ENCODE data around the gene NOP10. TPM values are rescaled to one million over a fixed set of nuclear protein-coding genes. Genes with fewer than 3 reads are reported as not detected.

NOP10 gene
- polyA plus RNA-seq, 6 donors from 2014 or later = 255 to 387 (median 349) TPM

DNA sequence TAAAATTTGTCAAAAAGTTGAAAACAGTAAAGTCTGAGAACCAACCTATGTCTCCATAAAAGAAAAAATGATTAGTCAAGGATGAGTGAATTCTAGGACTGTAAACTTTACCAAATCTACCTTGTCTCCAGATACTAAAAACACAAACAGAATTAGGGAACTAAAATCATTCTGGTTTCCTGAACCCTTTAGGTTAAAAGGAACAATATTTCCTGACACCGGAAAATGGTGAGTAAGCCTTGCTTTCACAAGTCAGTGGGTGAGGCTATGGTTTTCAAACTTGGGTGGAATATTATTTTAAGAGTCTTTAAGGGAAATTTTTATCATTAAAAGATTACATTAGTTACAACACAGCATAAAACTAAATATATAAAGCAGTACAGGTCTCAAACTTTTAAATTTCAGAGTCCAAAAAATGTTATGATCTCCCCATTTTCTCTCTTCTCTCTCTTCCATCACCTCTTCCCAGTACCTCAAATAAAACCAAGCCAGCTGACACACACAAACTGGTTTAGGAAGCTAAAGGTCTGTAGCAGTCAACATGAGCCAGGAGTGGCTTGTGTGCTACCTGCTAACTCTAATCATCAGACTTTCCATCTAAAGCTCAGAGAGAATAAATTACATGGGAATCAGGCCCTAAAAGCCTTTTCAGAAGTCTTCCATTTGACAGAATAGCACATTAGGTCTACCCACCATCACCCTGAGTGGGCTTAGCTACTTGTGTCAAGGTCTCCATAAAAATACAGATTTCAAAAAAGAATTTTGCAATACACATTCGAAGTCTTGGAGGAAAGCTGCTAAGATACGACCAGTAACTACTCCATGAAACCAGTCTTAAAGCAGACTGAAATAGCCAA, 7.5 kb downstream of the NOP10 start:
- ATAC-seq (ENCODE audit: low read depth in 2 of 2) (peak; percentile 1 to 4), DNase-seq (peak; percentile 45)
- no peaks in the 10 kb centered on the region for H3K27me3 Mint-ChIP-seq
- peak overlapping the region; percentile 87 to 100 (median 98) for H3K4me3 Mint-ChIP-seq
- peak overlapping the region; percentile 91 to 98 (median 96) for H3K27ac Mint-ChIP-seq
- H3K4me1 Mint-ChIP-seq = peaks cover 29 to 53% (median 38%) of the 10 kb centered on the region in 3 donors
- no peaks in the 10 kb centered on the region for H3K9me3 Mint-ChIP-seq
- peaks cover 4 to 7% of the 10 kb centered on the region in 2 donors for H3K36me3 Mint-ChIP-seq

DNA sequence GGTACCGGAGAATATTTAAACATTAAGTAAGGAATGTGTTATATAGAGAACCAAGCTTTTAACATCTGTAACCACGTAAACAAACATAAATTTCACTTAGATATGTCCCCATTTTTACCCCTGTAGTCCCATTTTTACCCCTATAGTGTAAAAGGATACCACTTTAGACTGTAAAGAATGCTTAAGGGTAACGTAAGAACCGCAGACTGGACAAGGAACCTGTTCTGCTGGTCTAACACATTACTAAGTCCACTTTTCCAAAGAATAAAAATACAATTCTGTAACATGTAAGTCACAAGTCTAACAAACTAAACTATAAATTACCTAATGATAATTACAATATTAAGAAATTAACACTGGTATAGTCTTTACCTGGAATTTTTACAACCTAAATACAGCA, 8.3 kb downstream of the NOP10 start:
- no peak for ATAC-seq (ENCODE audit: low read depth in 2 of 2)
- H3K4me1 Mint-ChIP-seq = peaks cover 34 to 55% (median 46%) of the 10 kb centered on the region in 3 donors
- no peaks in the 10 kb centered on the region for H3K27me3 Mint-ChIP-seq
- peak overlapping the region; percentile 87 to 100 (median 98) for H3K4me3 Mint-ChIP-seq
- H3K36me3 Mint-ChIP-seq = peaks cover 4 to 7% of the 10 kb centered on the region in 2 donors
- H3K9me3 Mint-ChIP-seq = no peaks in the 10 kb centered on the region
- no peak for DNase-seq
- H3K27ac Mint-ChIP-seq = peak overlapping the region; percentile 88 to 98 (median 93)

DNA sequence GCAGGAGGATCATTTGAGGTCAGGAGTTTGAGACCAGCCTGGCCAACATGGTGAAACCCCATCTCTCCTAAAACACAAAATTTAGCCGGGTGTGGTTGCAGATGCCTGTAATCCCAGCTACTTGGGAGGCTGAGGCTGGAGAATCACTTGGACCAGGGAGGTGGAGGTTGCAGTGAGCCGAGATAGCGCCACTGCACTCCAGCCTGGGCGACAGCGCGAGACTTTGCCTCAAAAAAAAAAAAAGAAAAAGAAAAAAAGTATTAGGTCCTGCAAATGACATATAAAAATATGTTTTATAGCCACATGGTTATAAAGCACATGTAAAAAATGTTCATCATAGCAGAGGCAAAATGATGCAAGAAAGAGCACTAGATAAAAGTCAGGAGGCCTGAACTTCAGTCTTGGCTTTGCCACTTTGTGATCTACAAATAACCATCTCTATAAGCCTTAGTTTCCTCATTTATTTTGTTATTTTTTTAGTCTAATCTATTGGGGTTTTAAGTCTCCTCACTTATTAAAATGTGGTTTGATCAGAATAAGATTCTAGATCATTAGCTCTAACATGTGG, 10.3 kb downstream of the NOP10 start:
- Mint-ChIP-seq H3K36me3 (peaks cover 4 to 7% of the 10 kb centered on the region in 2 donors), H3K9me3 (no peaks in the 10 kb centered on the region), H3K4me1 (peaks cover 43 to 72% (median 61%) of the 10 kb centered on the region in 3 donors), H3K27ac (peak overlapping the region in 5 of 6 donors; percentile 66 to 98 (median 91)), H3K4me3 (peak overlapping the region; percentile 20 to 100 (median 92)), H3K27me3 (no peaks in the 10 kb centered on the region)
- no peak for DNase-seq
- ATAC-seq (ENCODE audit: low read depth in 2 of 2) = no peak

DNA sequence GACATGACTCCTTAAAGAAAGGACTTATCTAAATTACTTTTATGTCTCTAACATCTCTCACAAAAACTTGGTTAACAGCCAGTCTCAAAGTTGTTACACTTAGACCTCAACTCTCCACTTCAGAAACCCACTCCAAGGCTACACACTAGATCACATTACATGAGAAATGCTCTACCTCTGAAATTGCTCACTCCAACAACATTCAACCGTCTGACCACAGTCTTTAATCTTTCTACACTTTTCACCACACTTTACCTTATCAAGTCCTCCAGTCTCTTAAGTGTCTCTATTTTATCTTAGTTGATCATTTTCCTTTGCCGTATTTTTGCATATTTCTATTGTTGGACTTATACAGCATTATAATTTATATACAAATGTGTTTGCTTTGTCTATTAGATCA, 11.1 kb downstream of the NOP10 start:
- Mint-ChIP-seq H3K27ac (peak overlapping the region in 5 of 6 donors; percentile 6 to 98 (median 84)), H3K27me3 (no peaks in the 10 kb centered on the region), H3K36me3 (peaks cover 0 to 7% of the 10 kb centered on the region in 2 donors), H3K4me3 (peak overlapping the region in 7 of 8 donors; percentile 1 to 100 (median 61)), H3K9me3 (no peaks in the 10 kb centered on the region), H3K4me1 (peaks cover 41 to 79% (median 58%) of the 10 kb centered on the region in 3 donors)
- no peak for ATAC-seq (ENCODE audit: low read depth in 2 of 2)
- no peak for DNase-seq

DNA sequence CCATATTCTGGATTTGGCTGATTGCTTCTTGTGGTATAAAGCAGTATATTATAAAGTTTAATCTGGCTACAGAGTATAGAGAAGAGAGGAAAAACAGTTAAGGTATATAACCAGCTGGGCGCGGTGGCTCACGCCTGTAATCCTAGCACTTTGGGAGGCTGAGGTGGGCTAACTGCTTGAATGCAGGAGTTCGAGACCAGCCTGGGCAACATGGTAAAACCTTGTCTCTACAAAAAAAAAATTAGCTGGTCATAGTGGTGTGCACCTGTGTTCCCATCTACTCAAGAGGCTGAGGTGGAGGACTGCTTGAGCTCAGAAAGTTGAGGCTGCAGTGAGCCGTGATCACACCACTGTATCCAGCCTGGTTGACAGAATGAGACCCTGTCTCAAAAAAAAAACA, 12.7 kb downstream of the NOP10 start:
- H3K36me3 Mint-ChIP-seq = peaks cover 0 to 7% of the 10 kb centered on the region in 2 donors

DNA sequence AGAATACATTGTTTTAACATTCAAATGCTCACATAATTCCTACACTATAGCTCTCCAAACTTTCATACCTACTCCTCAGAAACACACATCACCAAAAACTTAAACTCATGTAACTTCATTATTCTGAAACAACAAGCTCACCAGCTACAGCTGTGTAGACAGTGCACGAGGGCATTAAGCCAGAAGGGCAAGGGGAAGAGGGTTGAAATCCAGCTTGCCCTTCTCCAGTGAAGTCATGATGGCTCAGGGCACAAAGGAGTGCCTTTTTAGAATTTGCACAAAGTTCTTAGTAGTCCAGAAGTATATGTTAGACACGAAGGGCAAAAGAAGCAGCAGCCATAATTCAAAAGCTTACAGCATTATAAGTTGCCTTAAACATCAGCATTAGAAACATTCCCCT, 13.9 kb downstream of the NOP10 start:
- H3K4me3 Mint-ChIP-seq = peak overlapping the region; percentile 35 to 85 (median 60)
- no peak for ATAC-seq (ENCODE audit: low read depth in 2 of 2)
- DNase-seq = no peak
- H3K36me3 Mint-ChIP-seq = peaks cover 0 to 7% of the 10 kb centered on the region in 2 donors
- H3K9me3 Mint-ChIP-seq = no peaks in the 10 kb centered on the region
- peaks cover 44 to 87% (median 50%) of the 10 kb centered on the region in 3 donors for H3K4me1 Mint-ChIP-seq
- H3K27ac Mint-ChIP-seq = peak overlapping the region; percentile 44 to 91 (median 72)
- no peaks in the 10 kb centered on the region for H3K27me3 Mint-ChIP-seq

More for the DNA sequence above, 12.7 kb downstream of the NOP10 start:
- peak overlapping the region in 6 of 8 donors; percentile 14 to 89 (median 38) for H3K4me3 Mint-ChIP-seq
- H3K27ac Mint-ChIP-seq = peak overlapping the region; percentile 58 to 92 (median 86)
- no peak for DNase-seq
- H3K27me3 Mint-ChIP-seq = no peaks in the 10 kb centered on the region
- H3K9me3 Mint-ChIP-seq = no peaks in the 10 kb centered on the region
- ATAC-seq (ENCODE audit: low read depth in 2 of 2) = no peak
- peaks cover 42 to 84% (median 51%) of the 10 kb centered on the region in 3 donors for H3K4me1 Mint-ChIP-seq

DNA sequence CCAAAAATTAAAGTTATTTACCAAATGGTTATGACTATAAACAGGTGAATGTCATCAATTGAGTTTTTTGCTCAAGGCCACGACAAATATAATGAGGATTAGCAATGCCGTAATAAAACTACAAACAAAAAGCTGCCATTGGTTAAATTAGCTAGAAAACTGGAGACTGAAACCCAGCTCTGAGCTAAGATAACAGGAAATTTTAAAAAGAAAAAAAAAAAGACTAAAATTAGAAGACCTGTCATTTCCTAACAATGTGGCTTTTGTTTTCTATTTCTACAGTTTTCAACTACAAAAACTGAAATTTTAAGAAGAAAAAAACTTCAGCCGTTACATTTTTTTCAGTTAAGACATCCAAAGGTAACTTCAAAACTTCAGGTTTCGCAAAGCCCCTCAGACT, 15.0 kb downstream of the NOP10 start:
- Mint-ChIP-seq H3K36me3 (peaks cover 0 to 7% of the 10 kb centered on the region in 2 donors), H3K27ac (peak overlapping the region; percentile 60 to 96 (median 87)), H3K9me3 (no peaks in the 10 kb centered on the region), H3K27me3 (no peaks in the 10 kb centered on the region), H3K4me3 (peak overlapping the region; percentile 44 to 85 (median 72)), H3K4me1 (peaks cover 44 to 86% (median 51%) of the 10 kb centered on the region in 3 donors)
- ATAC-seq (ENCODE audit: low read depth in 2 of 2) = peak in 1 of 2 donors; percentile 20
- DNase-seq = no peak

DNA sequence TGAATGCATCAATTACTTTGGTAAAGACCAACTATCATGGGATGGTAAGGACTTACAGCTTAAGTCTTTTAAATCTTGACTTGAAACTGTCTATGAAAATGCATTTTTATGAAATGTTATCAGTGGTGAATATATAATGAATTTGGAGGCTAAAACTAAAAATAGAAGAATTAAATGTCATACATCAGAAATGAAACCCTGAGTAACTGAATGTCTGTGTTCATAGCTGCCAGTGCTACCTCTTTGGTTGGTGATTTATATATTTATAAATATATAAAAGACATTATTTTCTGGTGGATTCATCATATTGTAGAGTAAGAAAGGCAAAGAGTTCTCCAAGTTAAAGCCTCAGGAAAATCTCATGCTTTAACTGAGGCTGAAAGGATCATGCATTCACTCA, 17.6 kb downstream of the NOP10 start:
- H3K4me3 Mint-ChIP-seq = peak overlapping the region in 4 of 8 donors; percentile 27 to 79 (median 52)
- no peaks in the 10 kb centered on the region for H3K36me3 Mint-ChIP-seq
- H3K27me3 Mint-ChIP-seq = no peaks in the 10 kb centered on the region
- H3K4me1 Mint-ChIP-seq = peaks cover 41 to 82% (median 64%) of the 10 kb centered on the region in 3 donors
- H3K27ac Mint-ChIP-seq = peak overlapping the region; percentile 24 to 96 (median 86)
- H3K9me3 Mint-ChIP-seq = no peaks in the 10 kb centered on the region
- DNase-seq = no peak
- ATAC-seq (ENCODE audit: low read depth in 2 of 2) = no peak

DNA sequence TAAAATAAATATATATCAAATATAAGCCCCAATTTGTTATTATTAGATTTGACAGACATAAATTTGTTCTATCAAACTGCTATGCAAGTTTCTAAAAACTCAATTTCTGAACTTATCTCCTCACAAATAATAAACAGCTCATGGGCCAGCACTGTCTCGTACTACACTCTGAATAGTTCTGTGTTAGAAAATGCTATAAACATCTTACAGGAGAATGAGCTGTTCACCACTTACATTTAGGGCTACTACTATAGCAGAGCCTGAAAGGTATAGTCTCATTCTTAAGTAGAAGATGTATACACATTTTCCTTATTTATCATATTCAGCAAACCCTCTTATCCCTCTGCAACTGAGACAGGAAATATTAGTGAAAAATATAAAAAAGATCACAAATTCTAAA, 18.0 kb downstream of the NOP10 start:
- no peak for ATAC-seq (ENCODE audit: low read depth in 2 of 2)
- DNase-seq = no peak
- Mint-ChIP-seq H3K27me3 (no peaks in the 10 kb centered on the region), H3K27ac (peak overlapping the region in 5 of 6 donors; percentile 3 to 91 (median 49)), H3K4me1 (peaks cover 41 to 82% (median 64%) of the 10 kb centered on the region in 3 donors), H3K4me3 (peak overlapping the region in 2 of 8 donors; percentile 33 to 37), H3K36me3 (no peaks in the 10 kb centered on the region), H3K9me3 (no peaks in the 10 kb centered on the region)

DNA sequence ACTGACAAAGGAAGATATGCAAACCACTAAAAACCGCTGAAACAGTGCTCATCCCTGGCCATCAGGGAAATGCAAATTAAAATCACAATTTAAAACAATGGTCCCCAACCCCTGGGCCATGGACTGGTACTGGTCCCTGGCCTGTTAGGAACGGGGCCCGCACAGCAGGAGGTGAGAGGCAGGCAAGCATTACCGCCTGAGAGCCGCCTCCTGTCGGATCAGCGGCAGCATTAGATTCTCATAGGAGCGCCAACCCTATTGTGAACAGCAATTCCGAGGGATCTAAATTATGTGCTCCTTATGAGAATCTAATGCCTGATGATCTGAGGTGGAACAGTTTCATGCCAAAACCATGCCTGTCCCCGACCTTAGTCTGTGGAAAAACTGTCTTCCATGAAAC, 19.7 kb downstream of the NOP10 start:
- H3K36me3 Mint-ChIP-seq = no peaks in the 10 kb centered on the region
- ATAC-seq (ENCODE audit: low read depth in 2 of 2) = no peak
- H3K27ac Mint-ChIP-seq = peak overlapping the region in 4 of 6 donors; percentile 3 to 59 (median 22)
- peak overlapping the region in 1 of 8 donors; percentile 51 for H3K4me3 Mint-ChIP-seq
- no peak for DNase-seq
- no peaks in the 10 kb centered on the region for H3K27me3 Mint-ChIP-seq
- no peaks in the 10 kb centered on the region for H3K9me3 Mint-ChIP-seq
- H3K4me1 Mint-ChIP-seq = peaks cover 37 to 81% (median 64%) of the 10 kb centered on the region in 3 donors

DNA sequence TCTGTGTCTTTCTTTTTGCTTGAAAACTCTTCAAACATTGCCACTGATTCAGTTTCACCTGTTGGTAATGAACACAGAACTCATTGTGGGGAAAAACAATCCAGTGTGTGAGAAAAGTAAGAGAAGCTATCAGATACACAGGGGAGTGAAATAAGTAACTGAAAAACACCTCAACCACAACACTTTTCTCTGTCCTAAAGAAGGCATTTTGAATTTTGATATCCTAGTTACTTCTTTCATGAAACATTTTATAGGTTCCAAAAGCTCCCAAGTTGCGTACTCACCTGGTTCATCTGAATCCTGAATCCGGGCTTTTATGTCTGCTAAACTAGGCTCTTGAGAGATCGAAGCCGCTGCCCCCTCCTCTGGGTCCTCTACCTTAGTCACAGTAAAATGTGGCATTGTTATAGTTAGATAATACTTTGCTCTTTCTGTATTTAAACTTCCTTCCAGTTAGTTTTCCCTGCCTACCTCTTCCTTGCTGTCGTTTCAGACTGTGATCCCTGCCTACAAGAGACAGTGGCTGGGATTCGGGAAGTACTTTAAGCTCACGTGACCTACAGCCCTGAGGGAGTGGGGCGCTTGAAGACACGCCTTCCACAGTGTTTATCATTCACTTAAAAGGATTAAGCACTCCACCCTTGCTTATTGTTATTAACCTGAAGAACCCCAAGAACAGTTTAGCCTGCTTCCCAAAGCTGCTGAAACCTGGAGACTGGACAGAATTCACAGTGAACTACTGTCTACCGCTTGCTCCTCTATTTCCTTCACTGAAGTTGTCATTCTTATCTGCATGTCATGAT, 24.5 kb downstream of the NOP10 start:
- Mint-ChIP-seq H3K27ac (peak overlapping the region; percentile 92 to 99 (median 94)), H3K36me3 (peaks cover 6 to 9% of the 10 kb centered on the region in 2 donors), H3K9me3 (no peaks in the 10 kb centered on the region), H3K4me3 (peak overlapping the region; percentile 92 to 99 (median 98)), H3K4me1 (peaks cover 34 to 79% (median 67%) of the 10 kb centered on the region in 3 donors), H3K27me3 (no peaks in the 10 kb centered on the region)
- DNase-seq (no peak), ATAC-seq (ENCODE audit: low read depth in 2 of 2) (peak; percentile 87 to 88)

DNA sequence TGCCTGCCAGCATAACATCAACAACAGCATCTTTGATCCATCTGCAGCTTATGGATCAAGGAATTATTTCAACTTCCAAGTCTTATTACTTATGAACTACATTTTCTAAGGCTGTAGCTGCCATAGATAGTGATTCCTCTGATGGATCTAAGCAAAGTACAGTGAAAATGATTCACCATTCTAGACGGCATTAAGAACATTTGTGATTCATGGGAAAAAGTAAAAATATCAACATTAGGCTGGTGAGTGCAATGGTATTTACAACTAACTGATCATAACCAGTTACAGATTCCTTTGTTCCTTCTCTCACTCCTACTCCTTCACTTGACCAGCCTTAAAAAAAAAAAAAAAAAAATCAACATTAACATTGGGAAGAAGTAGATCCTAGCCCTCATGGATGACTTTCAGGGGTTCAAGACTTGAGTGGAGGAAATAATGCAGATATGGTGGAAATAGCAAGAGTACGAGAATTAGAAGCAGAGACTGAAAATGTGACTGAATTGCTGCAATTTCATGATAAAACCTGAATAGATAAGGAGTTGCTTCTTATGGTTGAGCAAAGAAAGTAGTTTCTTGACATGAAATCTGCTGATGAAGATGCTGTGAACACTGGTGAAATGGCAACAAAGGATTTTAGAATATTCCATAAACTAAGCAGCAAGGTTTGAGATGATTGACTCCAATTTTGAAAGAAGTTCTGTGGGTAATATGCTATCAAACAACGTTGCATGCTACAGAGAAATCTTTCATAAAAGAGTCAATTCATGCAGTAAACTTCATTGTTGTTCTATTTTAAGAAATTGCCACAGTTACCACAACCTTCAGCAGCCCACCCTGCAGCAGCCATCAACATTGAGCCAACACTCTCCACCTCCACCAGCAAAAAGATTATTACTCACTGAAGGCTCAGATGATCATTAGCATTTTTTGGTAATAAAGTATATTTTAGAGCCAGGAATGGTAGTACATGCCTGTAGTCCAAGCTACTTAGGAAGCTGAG, 28.1 kb downstream of the NOP10 start:
- H3K27ac Mint-ChIP-seq = peak overlapping the region in 3 of 6 donors; percentile 36 to 56 (median 47)
- peaks cover 31 to 61% (median 58%) of the 10 kb centered on the region in 3 donors for H3K4me1 Mint-ChIP-seq
- ATAC-seq (ENCODE audit: low read depth in 2 of 2) (no peak), DNase-seq (no peak)
- peaks cover 6 to 14% of the 10 kb centered on the region in 2 donors for H3K36me3 Mint-ChIP-seq
- no peaks in the 10 kb centered on the region for H3K9me3 Mint-ChIP-seq
- no peaks in the 10 kb centered on the region for H3K27me3 Mint-ChIP-seq
- peak overlapping the region in 5 of 8 donors; percentile 2 to 52 (median 26) for H3K4me3 Mint-ChIP-seq
